GM23338 (cell line): ENCODE measurements around the gene SSH2. TPM values are rescaled to one million over a fixed set of nuclear protein-coding genes. Genes with fewer than 3 reads are reported as not detected.

Experiments used
- EZH2 ChIP-seq: fragments of 200-600 bp; sonication (generic); IDR thresholded peaks from one replicate; pipeline ENCODE4 v1.8.0; 2017; ENCODE audit warnings: antibody characterized with exemption, mild to moderate bottlenecking, low read depth; ENCODE audit not compliant: unreplicated experiment
- JUNB ChIP-seq: IDR thresholded peaks from one replicate; pipeline ENCODE4 v1.6.1; 2016; ENCODE audit warnings: antibody characterized with exemption; ENCODE audit not compliant: unreplicated experiment
- NANOG ChIP-seq: IDR thresholded peaks from 2 replicates; pipeline ENCODE4 v1.6.1; 2016; ENCODE audit warnings: antibody characterized with exemption, borderline replicate concordance
- STAT1 ChIP-seq: IDR thresholded peaks from one replicate; pipeline ENCODE4 v1.6.1; 2016; ENCODE audit warnings: antibody characterized with exemption; ENCODE audit not compliant: unreplicated experiment
- ZNF114 ChIP-seq: fragments of 250-450 bp; sonication (Bioruptor Pico); IDR thresholded peaks from 2 replicates; pipeline ENCODE4 v1.5.0; 2020; ENCODE audit warnings: mild to moderate bottlenecking, moderate library complexity
- ZNF331 ChIP-seq: fragments of 250-450 bp; sonication (Bioruptor Pico); IDR thresholded peaks from 2 replicates; pipeline ENCODE4 v1.5.0; 2020; ENCODE audit warnings: low read depth, mild to moderate bottlenecking, moderate library complexity
- ZNF462 ChIP-seq: fragments of 250-450 bp; sonication (Bioruptor Pico); IDR thresholded peaks from 2 replicates; pipeline ENCODE4 v1.5.0; 2020; ENCODE audit warnings: mild to moderate bottlenecking, moderate library complexity
- polyA plus RNA-seq: library from polyadenylated mRNA; unstranded; fragments of >200 nt; fragmentation: Nextera tagmentation; extraction: Ambion mirVana; gene quantifications from 2 replicates; pipeline ENCODE4 v1.2.1, GENCODE V29; 2016
- total RNA-seq: library from RNA; depleted of rRNA; stranded (reverse); fragments of >200 nt; shearing (Covaris generic); gene quantifications from 2 replicates; pipeline ENCODE4 v1.2.3, GENCODE V29; 2014
- TF ChIP-seq, protein P1 (sequence below): IDR thresholded peaks from one replicate; pipeline ENCODE4 v1.6.1; 2018; ENCODE audit warnings: antibody characterized with exemption; ENCODE audit not compliant: unreplicated experiment
- TF ChIP-seq, protein P2 (sequence below): IDR thresholded peaks from 2 replicates; pipeline ENCODE4 v1.6.1; 2016; ENCODE audit warnings: antibody characterized with exemption
- TF ChIP-seq, protein P3 (sequence below), 2 experiments: fragments of 200-600 bp in 1 of 2; sonication (generic) in 1 of 2; conservative IDR thresholded peaks; 2 replicates each; pipeline versions ENCODE4 v1.5.1 to v1.6.1; 2016 to 2017; ENCODE audit warnings: antibody characterized with exemption in 2 of 2, low read depth in 2 of 2, mild to moderate bottlenecking in 2 of 2, moderate library complexity in 1 of 2

The SSH2 gene
- total and polyA plus RNA-seq, 2 experiments from 2014 or later: 9.9 to 12.1 TPM

DNA sequence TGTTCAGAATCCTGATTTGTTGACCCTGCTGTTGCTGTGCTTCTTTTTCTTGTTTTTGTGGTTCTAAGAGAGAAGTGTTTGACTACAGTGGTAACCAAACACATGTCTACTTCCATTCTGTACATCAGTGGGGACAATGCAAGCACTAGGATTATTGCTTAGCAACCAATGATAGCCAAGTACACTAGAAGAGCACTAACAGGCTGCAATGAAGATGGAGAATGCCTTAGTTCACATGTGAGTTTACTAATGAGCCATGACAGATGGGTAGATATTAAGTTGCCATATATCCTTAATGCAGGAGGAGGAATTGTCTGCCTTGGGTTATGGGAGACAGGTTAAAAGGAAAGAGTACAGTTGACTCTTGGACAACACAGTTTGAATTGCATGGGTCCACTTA, 19.7 kb upstream of the SSH2 start (continued):
- TF ChIP-seq ZNF462 (CRISPR knock-in tag) (no peak), ZNF331 (CRISPR knock-in tag) (no peak), JUNB (no peak), STAT1 (no peak), NANOG (no peak), EZH2 (no peak), ZNF114 (no peak)
- TF ChIP-seq, protein P1, sequence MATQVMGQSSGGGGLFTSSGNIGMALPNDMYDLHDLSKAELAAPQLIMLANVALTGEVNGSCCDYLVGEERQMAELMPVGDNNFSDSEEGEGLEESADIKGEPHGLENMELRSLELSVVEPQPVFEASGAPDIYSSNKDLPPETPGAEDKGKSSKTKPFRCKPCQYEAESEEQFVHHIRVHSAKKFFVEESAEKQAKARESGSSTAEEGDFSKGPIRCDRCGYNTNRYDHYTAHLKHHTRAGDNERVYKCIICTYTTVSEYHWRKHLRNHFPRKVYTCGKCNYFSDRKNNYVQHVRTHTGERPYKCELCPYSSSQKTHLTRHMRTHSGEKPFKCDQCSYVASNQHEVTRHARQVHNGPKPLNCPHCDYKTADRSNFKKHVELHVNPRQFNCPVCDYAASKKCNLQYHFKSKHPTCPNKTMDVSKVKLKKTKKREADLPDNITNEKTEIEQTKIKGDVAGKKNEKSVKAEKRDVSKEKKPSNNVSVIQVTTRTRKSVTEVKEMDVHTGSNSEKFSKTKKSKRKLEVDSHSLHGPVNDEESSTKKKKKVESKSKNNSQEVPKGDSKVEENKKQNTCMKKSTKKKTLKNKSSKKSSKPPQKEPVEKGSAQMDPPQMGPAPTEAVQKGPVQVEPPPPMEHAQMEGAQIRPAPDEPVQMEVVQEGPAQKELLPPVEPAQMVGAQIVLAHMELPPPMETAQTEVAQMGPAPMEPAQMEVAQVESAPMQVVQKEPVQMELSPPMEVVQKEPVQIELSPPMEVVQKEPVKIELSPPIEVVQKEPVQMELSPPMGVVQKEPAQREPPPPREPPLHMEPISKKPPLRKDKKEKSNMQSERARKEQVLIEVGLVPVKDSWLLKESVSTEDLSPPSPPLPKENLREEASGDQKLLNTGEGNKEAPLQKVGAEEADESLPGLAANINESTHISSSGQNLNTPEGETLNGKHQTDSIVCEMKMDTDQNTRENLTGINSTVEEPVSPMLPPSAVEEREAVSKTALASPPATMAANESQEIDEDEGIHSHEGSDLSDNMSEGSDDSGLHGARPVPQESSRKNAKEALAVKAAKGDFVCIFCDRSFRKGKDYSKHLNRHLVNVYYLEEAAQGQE: no peak
- TF ChIP-seq, protein P2, sequence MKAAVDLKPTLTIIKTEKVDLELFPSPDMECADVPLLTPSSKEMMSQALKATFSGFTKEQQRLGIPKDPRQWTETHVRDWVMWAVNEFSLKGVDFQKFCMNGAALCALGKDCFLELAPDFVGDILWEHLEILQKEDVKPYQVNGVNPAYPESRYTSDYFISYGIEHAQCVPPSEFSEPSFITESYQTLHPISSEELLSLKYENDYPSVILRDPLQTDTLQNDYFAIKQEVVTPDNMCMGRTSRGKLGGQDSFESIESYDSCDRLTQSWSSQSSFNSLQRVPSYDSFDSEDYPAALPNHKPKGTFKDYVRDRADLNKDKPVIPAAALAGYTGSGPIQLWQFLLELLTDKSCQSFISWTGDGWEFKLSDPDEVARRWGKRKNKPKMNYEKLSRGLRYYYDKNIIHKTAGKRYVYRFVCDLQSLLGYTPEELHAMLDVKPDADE: no peak
- TF ChIP-seq, protein P3, sequence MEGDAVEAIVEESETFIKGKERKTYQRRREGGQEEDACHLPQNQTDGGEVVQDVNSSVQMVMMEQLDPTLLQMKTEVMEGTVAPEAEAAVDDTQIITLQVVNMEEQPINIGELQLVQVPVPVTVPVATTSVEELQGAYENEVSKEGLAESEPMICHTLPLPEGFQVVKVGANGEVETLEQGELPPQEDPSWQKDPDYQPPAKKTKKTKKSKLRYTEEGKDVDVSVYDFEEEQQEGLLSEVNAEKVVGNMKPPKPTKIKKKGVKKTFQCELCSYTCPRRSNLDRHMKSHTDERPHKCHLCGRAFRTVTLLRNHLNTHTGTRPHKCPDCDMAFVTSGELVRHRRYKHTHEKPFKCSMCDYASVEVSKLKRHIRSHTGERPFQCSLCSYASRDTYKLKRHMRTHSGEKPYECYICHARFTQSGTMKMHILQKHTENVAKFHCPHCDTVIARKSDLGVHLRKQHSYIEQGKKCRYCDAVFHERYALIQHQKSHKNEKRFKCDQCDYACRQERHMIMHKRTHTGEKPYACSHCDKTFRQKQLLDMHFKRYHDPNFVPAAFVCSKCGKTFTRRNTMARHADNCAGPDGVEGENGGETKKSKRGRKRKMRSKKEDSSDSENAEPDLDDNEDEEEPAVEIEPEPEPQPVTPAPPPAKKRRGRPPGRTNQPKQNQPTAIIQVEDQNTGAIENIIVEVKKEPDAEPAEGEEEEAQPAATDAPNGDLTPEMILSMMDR (conservative IDR thresholded peaks at IDR 0.05; ENCODE audit: low read depth in 2 of 2): no peak
